GM12873 (cell line): ENCODE measurements around the gene SLC25A14.
A peak's percentile ranks its signal among the peaks of the same experiment; 100 is the strongest.

Source experiments
- CTCF ChIP-seq: IDR thresholded peaks from 2 replicates; pipeline ENCODE4 v1.5.1; 2012; ENCODE audit warnings: low read depth, mild to moderate bottlenecking, moderate library complexity, low read length, control low read depth; ENCODE audit not compliant: insufficient read depth; ENCODE audit errors: missing control alignments

The SLC25A14 gene

GRCh38 chrX:130393451-130394074 is 53.8 kb downstream of the SLC25A14 start:
- peak; percentile 64 for TF ChIP-seq CTCF

- TF ChIP-seq CTCF: no peak
Observed at GRCh38 chrX:130395341-130395740, 55.6 kb downstream of the SLC25A14 start.

- TF ChIP-seq CTCF: no peak
Observed at GRCh38 chrX:130401415-130402207, 61.9 kb downstream of the SLC25A14 start, which contains the start of gene RBMX2. Gene RBMX2 (plus strand): TSS chrX:130401987. CDS start chrX:130402033, 46 bp downstream.

GRCh38 chrX:130402208-130402684 is 62.5 kb downstream of the SLC25A14 start:
- TF ChIP-seq CTCF: no peak

GRCh38 chrX:130413415-130413814 is 73.7 kb downstream of the SLC25A14 start:
- no peak for TF ChIP-seq CTCF

- TF ChIP-seq CTCF: no peak
Observed at GRCh38 chrX:130414800-130415199, 75.1 kb downstream of the SLC25A14 start.

- no peak for TF ChIP-seq CTCF
Observed at GRCh38 chrX:130415201-130415600, 75.5 kb downstream of the SLC25A14 start.
